ENCODE data around the gene HLA-DMB.

Gene HLA-DMB

GRCh38 chr6:32967151-32968091 is 26.6 kb upstream of the HLA-DMB start:
- TF ChIP-seq CTCF (conservative IDR thresholded peaks at IDR 0.05; ENCODE audit: low read depth, low read length): peak; percentile 55
- Histone ChIP-seq H3K4me2 (peak overlapping the region; percentile 63), H3K4me1 (ENCODE audit: low read depth, poor library complexity, severe bottlenecking) (peaks cover 22% of the 10 kb centered on the region), H4K20me1 (ENCODE audit: insufficient read depth) (no peaks in the 10 kb centered on the region), H3K79me2 (ENCODE audit: insufficient read depth, low read depth) (peaks cover 35% of the 10 kb centered on the region), H3K27me3 (ENCODE audit: insufficient read depth, low read depth) (no peaks in the 10 kb centered on the region), H3K4me3 (IDR thresholded peaks at IDR 0.05; ENCODE audit: insufficient read depth, low read depth, low read length) (no peak overlapping the region), H3K36me3 (ENCODE audit: insufficient read depth) (no peaks in the 10 kb centered on the region), H2AFZ (ENCODE audit: low read depth) (peak overlapping the region; percentile 47), H3K27ac (peak overlapping the region; percentile 100), H3K9ac (peak overlapping the region; percentile 100)

GRCh38 chr6:32964776-32965175 is 23.9 kb upstream of the HLA-DMB start:
- Histone ChIP-seq H3K27ac (no peak overlapping the region), H3K36me3 (ENCODE audit: insufficient read depth) (no peaks in the 10 kb centered on the region), H3K4me2 (no peak overlapping the region), H2AFZ (ENCODE audit: low read depth) (no peak overlapping the region), H3K4me1 (ENCODE audit: low read depth, poor library complexity, severe bottlenecking) (peaks cover 23% of the 10 kb centered on the region), H3K4me3 (IDR thresholded peaks at IDR 0.05; ENCODE audit: insufficient read depth, low read depth, low read length) (no peak overlapping the region), H3K9ac (no peak overlapping the region), H4K20me1 (ENCODE audit: insufficient read depth) (no peaks in the 10 kb centered on the region), H3K79me2 (ENCODE audit: insufficient read depth, low read depth) (peaks cover 18% of the 10 kb centered on the region; the same call in 1 of the 2 replicates), H3K27me3 (ENCODE audit: insufficient read depth, low read depth) (no peaks in the 10 kb centered on the region)
- no peak for TF ChIP-seq CTCF (conservative IDR thresholded peaks at IDR 0.05; ENCODE audit: low read depth, low read length)

GRCh38 chr6:32963866-32964265 is 23.0 kb upstream of the HLA-DMB start:
- Histone ChIP-seq H3K27ac (no peak overlapping the region), H3K4me2 (no peak overlapping the region), H3K4me1 (ENCODE audit: low read depth, poor library complexity, severe bottlenecking) (peaks cover 23% of the 10 kb centered on the region), H3K36me3 (ENCODE audit: insufficient read depth) (no peaks in the 10 kb centered on the region), H3K79me2 (ENCODE audit: insufficient read depth, low read depth) (peaks cover 9% of the 10 kb centered on the region; the same call in 1 of the 2 replicates), H3K9ac (no peak overlapping the region), H4K20me1 (ENCODE audit: insufficient read depth) (no peaks in the 10 kb centered on the region), H2AFZ (ENCODE audit: low read depth) (no peak overlapping the region), H3K27me3 (ENCODE audit: insufficient read depth, low read depth) (no peaks in the 10 kb centered on the region), H3K4me3 (IDR thresholded peaks at IDR 0.05; ENCODE audit: insufficient read depth, low read depth, low read length) (no peak overlapping the region)
- no peak for TF ChIP-seq CTCF (conservative IDR thresholded peaks at IDR 0.05; ENCODE audit: low read depth, low read length)

- Histone ChIP-seq H3K4me2 (no peak overlapping the region), H3K4me3 (IDR thresholded peaks at IDR 0.05; ENCODE audit: insufficient read depth, low read depth, low read length) (no peak overlapping the region), H3K36me3 (ENCODE audit: insufficient read depth) (no peaks in the 10 kb centered on the region), H2AFZ (ENCODE audit: low read depth) (no peak overlapping the region), H3K9ac (no peak overlapping the region), H3K4me1 (ENCODE audit: low read depth, poor library complexity, severe bottlenecking) (peaks cover 23% of the 10 kb centered on the region), H3K27ac (no peak overlapping the region), H3K79me2 (ENCODE audit: insufficient read depth, low read depth) (no peaks in the 10 kb centered on the region; the same call in 1 of the 2 replicates), H3K27me3 (ENCODE audit: insufficient read depth, low read depth) (no peaks in the 10 kb centered on the region), H4K20me1 (ENCODE audit: insufficient read depth) (no peaks in the 10 kb centered on the region)
- TF ChIP-seq CTCF (conservative IDR thresholded peaks at IDR 0.05; ENCODE audit: low read depth, low read length): no peak
Measured at GRCh38 chr6:32962213-32962826, 21.5 kb upstream of the HLA-DMB start.
